HL-60 (cell line): ENCODE results near the gene PAK5.

ENCODE experiments used
- TF ChIP-seq, protein P1 (sequence below): IDR thresholded peaks from 2 replicates; pipeline ENCODE4 v1.6.1; 2012; ENCODE audit warnings: low read depth; ENCODE audit not compliant: insufficient replicate concordance
- TF ChIP-seq, protein P2 (sequence below): IDR thresholded peaks from one replicate; pipeline ENCODE4 v1.5.1; 2011; ENCODE audit warnings: low read length, control low read depth, inconsistent platforms; ENCODE audit not compliant: insufficient read depth

DNA sequence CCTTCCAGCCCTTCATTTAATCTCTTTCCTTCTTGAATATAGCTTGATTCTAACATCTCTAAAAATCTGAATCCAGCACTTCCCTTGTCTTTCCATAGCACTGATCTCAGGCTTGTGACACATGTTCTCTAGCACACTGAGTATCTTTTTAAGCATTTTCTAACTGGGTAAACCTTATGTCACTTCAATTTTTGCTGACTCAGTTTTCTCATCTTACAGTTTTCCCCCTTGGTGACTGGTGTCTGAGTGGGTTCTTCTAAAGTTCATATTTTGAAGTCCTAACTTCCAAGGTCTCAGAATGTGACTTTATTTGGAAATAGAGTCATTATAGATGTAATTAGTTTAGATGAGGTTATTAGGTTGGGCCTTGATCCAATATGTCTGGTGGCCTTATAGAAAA is 153.9 kb downstream of the PAK5 start:
- TF ChIP-seq, protein P1, sequence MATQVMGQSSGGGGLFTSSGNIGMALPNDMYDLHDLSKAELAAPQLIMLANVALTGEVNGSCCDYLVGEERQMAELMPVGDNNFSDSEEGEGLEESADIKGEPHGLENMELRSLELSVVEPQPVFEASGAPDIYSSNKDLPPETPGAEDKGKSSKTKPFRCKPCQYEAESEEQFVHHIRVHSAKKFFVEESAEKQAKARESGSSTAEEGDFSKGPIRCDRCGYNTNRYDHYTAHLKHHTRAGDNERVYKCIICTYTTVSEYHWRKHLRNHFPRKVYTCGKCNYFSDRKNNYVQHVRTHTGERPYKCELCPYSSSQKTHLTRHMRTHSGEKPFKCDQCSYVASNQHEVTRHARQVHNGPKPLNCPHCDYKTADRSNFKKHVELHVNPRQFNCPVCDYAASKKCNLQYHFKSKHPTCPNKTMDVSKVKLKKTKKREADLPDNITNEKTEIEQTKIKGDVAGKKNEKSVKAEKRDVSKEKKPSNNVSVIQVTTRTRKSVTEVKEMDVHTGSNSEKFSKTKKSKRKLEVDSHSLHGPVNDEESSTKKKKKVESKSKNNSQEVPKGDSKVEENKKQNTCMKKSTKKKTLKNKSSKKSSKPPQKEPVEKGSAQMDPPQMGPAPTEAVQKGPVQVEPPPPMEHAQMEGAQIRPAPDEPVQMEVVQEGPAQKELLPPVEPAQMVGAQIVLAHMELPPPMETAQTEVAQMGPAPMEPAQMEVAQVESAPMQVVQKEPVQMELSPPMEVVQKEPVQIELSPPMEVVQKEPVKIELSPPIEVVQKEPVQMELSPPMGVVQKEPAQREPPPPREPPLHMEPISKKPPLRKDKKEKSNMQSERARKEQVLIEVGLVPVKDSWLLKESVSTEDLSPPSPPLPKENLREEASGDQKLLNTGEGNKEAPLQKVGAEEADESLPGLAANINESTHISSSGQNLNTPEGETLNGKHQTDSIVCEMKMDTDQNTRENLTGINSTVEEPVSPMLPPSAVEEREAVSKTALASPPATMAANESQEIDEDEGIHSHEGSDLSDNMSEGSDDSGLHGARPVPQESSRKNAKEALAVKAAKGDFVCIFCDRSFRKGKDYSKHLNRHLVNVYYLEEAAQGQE = no peak
- TF ChIP-seq, protein P2, sequence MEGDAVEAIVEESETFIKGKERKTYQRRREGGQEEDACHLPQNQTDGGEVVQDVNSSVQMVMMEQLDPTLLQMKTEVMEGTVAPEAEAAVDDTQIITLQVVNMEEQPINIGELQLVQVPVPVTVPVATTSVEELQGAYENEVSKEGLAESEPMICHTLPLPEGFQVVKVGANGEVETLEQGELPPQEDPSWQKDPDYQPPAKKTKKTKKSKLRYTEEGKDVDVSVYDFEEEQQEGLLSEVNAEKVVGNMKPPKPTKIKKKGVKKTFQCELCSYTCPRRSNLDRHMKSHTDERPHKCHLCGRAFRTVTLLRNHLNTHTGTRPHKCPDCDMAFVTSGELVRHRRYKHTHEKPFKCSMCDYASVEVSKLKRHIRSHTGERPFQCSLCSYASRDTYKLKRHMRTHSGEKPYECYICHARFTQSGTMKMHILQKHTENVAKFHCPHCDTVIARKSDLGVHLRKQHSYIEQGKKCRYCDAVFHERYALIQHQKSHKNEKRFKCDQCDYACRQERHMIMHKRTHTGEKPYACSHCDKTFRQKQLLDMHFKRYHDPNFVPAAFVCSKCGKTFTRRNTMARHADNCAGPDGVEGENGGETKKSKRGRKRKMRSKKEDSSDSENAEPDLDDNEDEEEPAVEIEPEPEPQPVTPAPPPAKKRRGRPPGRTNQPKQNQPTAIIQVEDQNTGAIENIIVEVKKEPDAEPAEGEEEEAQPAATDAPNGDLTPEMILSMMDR = no peak
